Astrocyte (in vitro differentiated cells and primary cell): ENCODE data around the gene FOXN4. TPM values are rescaled to one million over a fixed set of nuclear protein-coding genes. Genes with fewer than 3 reads are reported as not detected.

ENCODE experiments used
- DNase-seq: peaks from one replicate; pipeline ENCODE4 v3.0.0-alpha.2; 2010; ENCODE audit warnings: low read depth
- FAIRE-seq: peaks from 2 replicates; lab custom pipeline; 2011; peaks lifted over from hg19 to GRCh38; lab: Jason Lieb, UNC
- H2AFZ ChIP-seq: 2 replicates; pipeline ENCODE4 v1.6.0; 2012; ENCODE audit warnings: low read depth, low read length, inconsistent platforms
- H3K27ac ChIP-seq: 2 replicates; pipeline ENCODE4 v1.5.1; 2011; ENCODE audit warnings: low read depth, low read length, inconsistent platforms
- H3K27me3 ChIP-seq: 2 replicates; pipeline ENCODE4 v1.6.0; 2011; ENCODE audit warnings: low read length, inconsistent platforms; ENCODE audit not compliant: insufficient read depth
- H3K36me3 ChIP-seq: 2 replicates; pipeline ENCODE4 v1.5.1; 2011; ENCODE audit warnings: low read length, inconsistent platforms; ENCODE audit not compliant: insufficient read depth
- H3K4me1 ChIP-seq: 2 replicates; pipeline ENCODE4 v1.5.1; 2011; ENCODE audit warnings: low read length, inconsistent platforms; ENCODE audit not compliant: insufficient read depth
- H3K4me2 ChIP-seq: 2 replicates; pipeline ENCODE4 v1.6.0; 2012; ENCODE audit warnings: low read length, inconsistent platforms
- H3K4me3 ChIP-seq: 2 replicates; pipeline ENCODE4 v1.5.1; 2011; ENCODE audit warnings: low read depth, mild to moderate bottlenecking, low read length, inconsistent platforms; ENCODE audit not compliant: insufficient read depth
- H3K79me2 ChIP-seq: 2 replicates; pipeline ENCODE4 v1.6.0; 2012; ENCODE audit warnings: mild to moderate bottlenecking, low read length, inconsistent platforms; ENCODE audit not compliant: insufficient read depth
- H3K9ac ChIP-seq: 2 replicates; pipeline ENCODE4 v1.6.0; 2012; ENCODE audit warnings: mild to moderate bottlenecking, low read length, inconsistent platforms
- H3K9me3 ChIP-seq: 2 replicates; pipeline ENCODE4 v1.5.1; 2012; ENCODE audit warnings: low read depth, mild to moderate bottlenecking, low read length, inconsistent platforms; ENCODE audit not compliant: insufficient read depth
- H4K20me1 ChIP-seq: 2 replicates; pipeline ENCODE4 v1.6.0; 2012; ENCODE audit warnings: low read length, inconsistent platforms; ENCODE audit not compliant: insufficient read depth
- H3K27ac Mint-ChIP-seq: one replicate; pipeline ENCODE4 v1.8.0; 2021; ENCODE audit warnings: mild to moderate bottlenecking, mixed read lengths; ENCODE audit not compliant: unreplicated experiment
- H3K27me3 Mint-ChIP-seq: one replicate; pipeline ENCODE4 v1.8.0; 2021; ENCODE audit warnings: low read depth, mixed read lengths; ENCODE audit not compliant: unreplicated experiment
- H3K36me3 Mint-ChIP-seq: one replicate; pipeline ENCODE4 v1.8.0; 2021; ENCODE audit warnings: low read depth, mixed read lengths; ENCODE audit not compliant: unreplicated experiment
- H3K4me1 Mint-ChIP-seq: one replicate; pipeline ENCODE4 v1.8.0; 2021; ENCODE audit warnings: low read depth, mixed read lengths; ENCODE audit not compliant: unreplicated experiment
- H3K4me3 Mint-ChIP-seq: one replicate; pipeline ENCODE4 v1.8.0; 2021; ENCODE audit warnings: mild to moderate bottlenecking, moderate library complexity, mixed read lengths; ENCODE audit not compliant: unreplicated experiment
- H3K9me3 Mint-ChIP-seq: one replicate; pipeline ENCODE4 v1.8.0; 2021; ENCODE audit warnings: mild to moderate bottlenecking, mixed read lengths; ENCODE audit not compliant: unreplicated experiment
- CTCF ChIP-seq: IDR thresholded peaks from 2 replicates; pipeline ENCODE4 v1.5.1; 2011; ENCODE audit warnings: low read depth, mild to moderate bottlenecking, inconsistent platforms, low read length, moderate library complexity; ENCODE audit not compliant: insufficient read depth
- EZH2 ChIP-seq: IDR thresholded peaks from 2 replicates; pipeline ENCODE4 v1.6.1; 2012; ENCODE audit warnings: mild to moderate bottlenecking, low read length, inconsistent platforms; ENCODE audit not compliant: insufficient read depth
- total RNA-seq: library from RNA; stranded (reverse); gene quantifications from 2 replicates; pipeline ENCODE4 v1.2.1, GENCODE V29; 2021

Gene FOXN4
- total RNA-seq, 1 donor from 2014 or later: not detected

GRCh38 chr12:109343677-109344076 lies 34.6 kb upstream of the FOXN4 start:
- no peak for DNase-seq
- H3K27ac ChIP-seq: no peak overlapping the region
- H3K9ac ChIP-seq: no peak overlapping the region
- no peak overlapping the region for H3K4me2 ChIP-seq
- FAIRE-seq: no peak
- H3K27me3 Mint-ChIP-seq: peaks cover 12% of the 10 kb centered on the region
- H3K4me3 ChIP-seq: no peak overlapping the region
- H3K4me3 Mint-ChIP-seq: no peak overlapping the region
- no peak overlapping the region for H3K27ac Mint-ChIP-seq
- no peaks in the 10 kb centered on the region for H3K79me2 ChIP-seq
- no peaks in the 10 kb centered on the region for H3K36me3 ChIP-seq
- H3K9me3 ChIP-seq: no peaks in the 10 kb centered on the region
- no peaks in the 10 kb centered on the region for H3K4me1 ChIP-seq
- H3K4me1 Mint-ChIP-seq: no peaks in the 10 kb centered on the region
- H3K36me3 Mint-ChIP-seq: no peaks in the 10 kb centered on the region
- TF ChIP-seq EZH2 (no peak), CTCF (no peak)
- H3K27me3 ChIP-seq: no peaks in the 10 kb centered on the region
- H4K20me1 ChIP-seq: no peaks in the 10 kb centered on the region
- no peak overlapping the region for H2AFZ ChIP-seq
- H3K9me3 Mint-ChIP-seq: peaks cover 5% of the 10 kb centered on the region

- no peaks in the 10 kb centered on the region for H3K4me1 Mint-ChIP-seq
- TF ChIP-seq CTCF: no peak
- TF ChIP-seq EZH2: no peak
- no peaks in the 10 kb centered on the region for H3K79me2 ChIP-seq
- no peak overlapping the region for H3K4me3 Mint-ChIP-seq
- H3K27ac Mint-ChIP-seq: no peak overlapping the region
- no peaks in the 10 kb centered on the region for H3K9me3 Mint-ChIP-seq
- H3K27me3 ChIP-seq: peaks cover 5% of the 10 kb centered on the region
- no peaks in the 10 kb centered on the region for H3K36me3 Mint-ChIP-seq
- FAIRE-seq (no peak), DNase-seq (no peak)
- H3K4me2 ChIP-seq: no peak overlapping the region
- H3K27ac ChIP-seq: no peak overlapping the region
- H2AFZ ChIP-seq: no peak overlapping the region
- no peak overlapping the region for H3K4me3 ChIP-seq
- no peak overlapping the region for H3K9ac ChIP-seq
- H3K9me3 ChIP-seq: no peaks in the 10 kb centered on the region
- no peaks in the 10 kb centered on the region for H3K4me1 ChIP-seq
- H3K36me3 ChIP-seq: no peaks in the 10 kb centered on the region
- H3K27me3 Mint-ChIP-seq: peaks cover 10% of the 10 kb centered on the region
- H4K20me1 ChIP-seq: no peaks in the 10 kb centered on the region
Observed at GRCh38 chr12:109336593-109336992, 27.5 kb upstream of the FOXN4 start.

- Histone ChIP-seq H3K27me3 (peaks cover 7% of the 10 kb centered on the region), H3K9me3 (no peaks in the 10 kb centered on the region), H3K4me2 (no peak overlapping the region), H3K36me3 (no peaks in the 10 kb centered on the region), H4K20me1 (no peaks in the 10 kb centered on the region), H3K9ac (no peak overlapping the region), H2AFZ (no peak overlapping the region), H3K4me3 (no peak overlapping the region), H3K4me1 (no peaks in the 10 kb centered on the region), H3K27ac (no peak overlapping the region), H3K79me2 (no peaks in the 10 kb centered on the region)
- H3K27me3 Mint-ChIP-seq: peaks cover 16% of the 10 kb centered on the region
- no peak overlapping the region for H3K27ac Mint-ChIP-seq
- peaks cover under 1% of the 10 kb centered on the region for H3K4me1 Mint-ChIP-seq
- no peaks in the 10 kb centered on the region for H3K36me3 Mint-ChIP-seq
- FAIRE-seq: no peak
- TF ChIP-seq EZH2: no peak
- no peak for TF ChIP-seq CTCF
- no peaks in the 10 kb centered on the region for H3K9me3 Mint-ChIP-seq
- H3K4me3 Mint-ChIP-seq: no peak overlapping the region
- DNase-seq: no peak
Observed at GRCh38 chr12:109334887-109335286, 25.8 kb upstream of the FOXN4 start.
